HG02970 (cell line): ENCODE measurements around the gene PI4KA.

Experiments used
- ATAC-seq: cut with Tn5 transposase; IDR thresholded peaks from one replicate; pipeline ENCODE4 v1.9.1; 2021; ENCODE audit warnings: mild to moderate bottlenecking, moderate library complexity, moderate number of reproducible peaks; ENCODE audit not compliant: unreplicated experiment, low FRiP score

Gene PI4KA

GRCh38 chr22:20796731-20797130, 61.9 kb downstream of the PI4KA start:
- ATAC-seq = no peak

DNA sequence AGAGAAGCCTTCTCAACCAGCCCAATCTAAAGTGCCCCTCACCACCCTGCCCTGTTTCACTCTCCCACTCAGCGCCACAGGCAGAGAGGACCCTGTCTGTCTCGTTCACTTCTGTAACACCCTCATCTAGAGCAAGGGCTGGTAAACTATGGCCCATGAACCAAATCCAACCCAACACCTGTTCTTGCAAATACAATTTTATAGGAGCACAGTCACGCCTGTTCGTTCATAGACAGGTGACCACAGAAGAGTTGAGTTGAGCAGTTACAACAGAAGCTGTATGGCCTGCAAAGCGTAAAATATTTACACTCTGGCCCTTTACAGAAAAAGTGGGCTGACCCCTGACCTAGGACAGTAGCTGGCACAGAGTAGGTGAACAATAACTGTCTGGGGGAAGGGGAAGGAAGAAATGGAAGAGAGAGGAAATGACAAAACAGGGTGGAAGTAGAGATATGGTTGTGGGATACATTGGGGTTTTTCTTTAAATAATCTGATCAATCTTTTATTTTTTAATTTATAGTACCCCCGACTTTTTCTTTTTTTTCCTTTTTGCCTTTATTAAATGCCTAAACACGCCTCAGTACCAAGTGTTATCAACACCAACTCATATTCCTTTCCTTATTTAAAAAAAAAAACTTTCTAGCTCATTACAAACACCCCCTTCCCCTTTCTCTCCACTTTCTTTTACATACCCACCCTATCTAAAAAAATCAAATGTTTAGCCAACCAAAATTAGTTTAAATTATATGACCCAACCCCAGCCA, 63.8 kb downstream of the PI4KA start:
- no peak for ATAC-seq

GRCh38 chr22:20793748-20794649, 64.6 kb downstream of the PI4KA start:
- ATAC-seq = no peak

DNA sequence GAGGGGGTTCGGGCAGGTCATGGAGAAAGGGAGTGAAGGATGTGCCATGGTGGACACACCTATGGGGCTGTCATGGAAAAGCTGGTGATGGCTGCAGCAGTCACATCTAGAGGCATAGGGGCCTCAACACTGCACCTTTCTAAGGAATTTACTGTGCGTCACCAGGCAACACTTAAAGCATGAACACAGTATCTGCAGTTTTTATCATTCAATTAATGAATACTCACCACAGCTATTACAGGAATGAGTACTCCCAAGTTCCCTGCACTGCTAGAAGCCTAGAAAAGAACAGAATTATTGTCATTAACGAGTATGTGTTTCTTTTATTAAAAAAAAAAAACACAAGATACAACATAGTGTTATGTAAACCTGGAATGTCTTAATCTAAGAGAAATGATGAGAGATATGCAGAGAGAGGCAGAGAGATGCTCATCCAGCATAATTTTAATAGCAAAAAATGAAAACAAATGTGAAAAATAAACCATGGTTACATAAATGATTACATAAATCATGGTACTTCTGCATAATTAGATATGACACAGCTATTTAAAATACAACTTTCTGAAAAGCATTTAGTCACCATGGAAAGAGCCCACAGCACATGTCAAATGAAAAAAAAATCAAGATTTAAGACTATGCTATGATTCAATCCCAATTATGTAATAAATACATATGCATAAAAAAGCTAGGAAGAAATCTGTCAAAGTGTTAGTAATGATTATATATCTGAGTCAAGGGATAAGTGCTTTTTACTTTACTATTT, 65.5 kb downstream of the PI4KA start:
- no peak for ATAC-seq

GRCh38 chr22:20792221-20792965, 66.2 kb downstream of the PI4KA start:
- ATAC-seq = no peak

DNA sequence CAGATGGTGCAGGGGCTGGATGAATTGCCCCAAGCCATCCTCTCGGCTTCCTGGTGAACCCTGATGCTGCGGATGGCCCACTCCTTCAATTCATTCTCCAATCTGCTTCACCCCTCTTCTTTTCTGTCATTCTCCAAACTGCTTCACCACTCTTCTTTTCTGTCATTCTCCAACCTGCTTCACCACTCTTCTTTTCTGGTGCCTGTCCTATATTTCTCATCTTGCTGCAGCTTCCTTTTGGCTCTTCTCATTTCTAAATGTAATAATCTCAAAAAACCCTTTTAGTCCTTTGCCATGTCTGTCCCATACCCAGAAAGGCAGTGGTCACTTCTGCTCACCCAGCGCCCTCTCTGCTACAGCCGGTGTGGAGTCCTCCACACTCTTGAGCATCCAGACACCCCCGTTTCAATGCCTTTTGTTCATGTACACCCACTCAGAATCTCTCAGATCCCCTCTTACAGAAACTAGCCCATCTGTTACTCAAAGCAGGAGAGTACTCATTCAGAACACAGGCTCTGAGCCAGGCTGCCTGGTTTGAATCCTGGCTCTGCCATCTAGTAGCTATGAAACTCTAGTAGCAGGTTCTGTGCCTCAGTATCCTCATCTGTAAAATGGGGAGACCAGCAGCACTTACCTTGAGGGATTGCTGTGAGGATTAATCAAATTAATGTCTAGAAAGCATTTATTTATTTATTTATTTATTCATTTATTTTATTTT, 69.8 kb downstream of the PI4KA start:
- ATAC-seq = no peak

GRCh38 chr22:20787746-20788626, 70.6 kb downstream of the PI4KA start:
- ATAC-seq = no peak

DNA sequence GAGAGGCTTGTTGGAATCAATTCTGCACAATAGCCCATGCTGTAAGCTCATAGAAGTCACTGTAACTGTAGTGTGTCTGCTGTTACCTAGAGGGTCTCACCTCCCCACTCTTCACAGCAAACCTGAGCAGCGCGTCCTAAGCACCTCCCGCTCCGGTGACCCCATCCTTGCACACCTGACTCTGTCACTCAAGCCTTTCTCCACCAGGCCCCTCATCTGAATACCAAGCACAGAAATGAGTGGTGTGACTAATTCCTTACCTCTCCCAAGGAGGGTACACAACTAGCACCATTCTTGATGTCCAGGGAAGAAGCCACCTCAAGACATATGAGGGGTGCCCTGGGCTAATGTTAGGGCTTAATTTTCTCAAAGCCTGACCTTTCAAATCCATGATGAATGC, 71.4 kb downstream of the PI4KA start:
- no peak for ATAC-seq

DNA sequence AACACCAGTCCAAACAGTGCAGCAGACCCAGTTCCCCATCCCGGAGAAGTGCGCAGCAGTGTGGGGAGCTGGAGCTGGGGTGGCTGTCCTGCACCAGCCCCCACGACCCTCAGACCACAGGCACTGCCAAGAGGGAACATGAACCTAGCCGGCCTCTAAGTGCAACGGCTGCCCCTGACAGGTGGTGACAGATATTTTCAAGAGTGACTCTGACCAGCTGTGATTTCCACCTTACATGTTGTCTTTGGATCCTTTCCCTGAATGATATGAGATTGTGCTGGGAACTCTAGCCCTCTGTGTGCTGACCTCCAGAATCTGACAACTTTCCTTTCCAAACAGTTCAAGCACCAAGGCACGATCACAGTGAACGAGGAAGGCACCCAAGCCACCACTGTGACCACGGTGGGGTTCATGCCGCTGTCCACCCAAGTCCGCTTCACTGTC, 72.1 kb downstream of the PI4KA start:
- ATAC-seq = no peak

- no peak for ATAC-seq
Measured at GRCh38 chr22:20786048-20786447, 72.6 kb downstream of the PI4KA start.

GRCh38 chr22:20785415-20785814, 73.2 kb downstream of the PI4KA start:
- no peak for ATAC-seq

- ATAC-seq = no peak
Measured at GRCh38 chr22:20783844-20784723, 74.5 kb downstream of the PI4KA start.

DNA sequence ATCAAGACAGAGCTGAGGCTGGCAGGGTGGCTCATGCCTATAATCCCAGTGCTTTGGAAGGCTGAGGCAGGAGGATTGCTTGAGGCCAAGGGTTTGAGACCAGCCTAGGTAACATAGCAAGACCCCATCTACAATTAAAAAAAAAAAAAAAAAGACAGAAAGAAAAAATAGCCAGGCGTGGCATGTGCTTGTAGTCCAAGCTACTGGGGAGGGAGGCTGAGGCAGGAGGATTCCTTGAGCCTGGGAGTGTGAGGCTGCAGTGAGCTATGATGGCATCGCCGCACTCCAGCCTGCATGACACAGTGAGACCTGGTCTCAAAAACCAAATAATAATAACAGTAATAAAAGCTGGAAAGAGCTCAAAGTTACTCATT, 75.3 kb downstream of the PI4KA start:
- ATAC-seq = no peak

- ATAC-seq = no peak
Measured at GRCh38 chr22:20782596-20783299, 75.9 kb downstream of the PI4KA start.

- no peak for ATAC-seq
Measured at GRCh38 chr22:20782083-20782482, 76.5 kb downstream of the PI4KA start.

DNA sequence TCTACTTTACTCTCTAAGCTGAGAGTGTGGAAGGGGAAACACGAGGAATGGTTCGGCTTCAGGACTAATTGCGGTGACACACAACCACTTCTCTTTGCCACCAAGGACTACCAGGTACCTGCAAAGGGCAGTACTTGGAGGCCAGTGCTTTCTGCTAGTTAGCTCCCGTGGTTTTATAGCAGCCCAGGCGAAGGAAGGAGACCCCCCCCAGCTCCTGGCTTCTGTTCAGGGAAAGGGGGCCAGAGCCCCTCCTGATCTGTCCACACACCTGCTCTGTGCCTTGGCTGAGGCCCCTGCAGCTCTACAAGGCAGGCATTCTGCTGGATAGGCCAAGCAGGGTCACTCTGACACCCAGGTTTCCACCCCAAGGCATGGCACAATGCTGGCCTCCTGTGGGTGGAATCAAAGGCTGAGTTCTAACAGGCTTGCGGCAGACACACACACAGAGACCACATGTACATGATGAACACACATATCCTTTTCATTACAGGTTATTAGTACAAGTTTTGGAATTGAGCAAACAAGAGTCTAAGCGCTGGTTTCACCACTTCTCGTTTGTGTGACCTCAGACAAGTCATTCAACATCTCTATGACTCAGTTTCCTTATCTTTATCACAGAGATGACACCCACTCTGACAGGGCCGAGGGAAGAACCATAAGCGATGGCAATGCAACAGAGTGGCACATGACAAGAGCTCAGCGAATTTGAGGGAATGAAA, 77.2 kb downstream of the PI4KA start:
- no peak for ATAC-seq

DNA sequence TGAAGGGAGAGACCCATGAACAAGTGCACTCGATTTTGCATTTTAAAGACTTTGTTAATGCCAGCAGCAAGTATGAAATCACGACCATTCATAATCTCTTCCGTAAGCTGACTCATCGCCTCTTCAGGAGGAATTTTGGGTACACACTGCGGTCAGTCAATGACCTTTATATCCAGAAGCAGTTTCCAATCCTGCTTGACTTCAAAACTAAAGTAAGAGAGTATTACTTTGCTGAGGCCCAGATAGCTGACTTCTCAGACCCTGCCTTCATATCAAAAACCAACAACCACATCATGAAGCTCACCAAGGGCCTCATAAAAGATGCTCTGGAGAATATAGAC, 78.8 kb downstream of the PI4KA start:
- no peak for ATAC-seq
